Bronchial epithelial cell (primary cell): ENCODE data around the gene DENND5A. TPM values are rescaled to one million over a fixed set of nuclear protein-coding genes. Genes with fewer than 3 reads are reported as not detected.

Experiments
- DNase-seq: peaks from one replicate; pipeline ENCODE4 v3.0.0-alpha.2; 2010; ENCODE audit warnings: low read depth
- FAIRE-seq: peaks from 2 replicates; lab custom pipeline; 2011; peaks lifted over from hg19 to GRCh38; lab: Jason Lieb, UNC
- H3K27me3 ChIP-seq: 2 replicates; pipeline ENCODE4 v1.5.1; 2011; ENCODE audit warnings: low read length; ENCODE audit not compliant: control insufficient read depth, insufficient read depth
- H3K36me3 ChIP-seq: 2 replicates; pipeline ENCODE4 v1.5.1; 2011; ENCODE audit warnings: low read length; ENCODE audit not compliant: control insufficient read depth, insufficient read depth
- H3K4me3 ChIP-seq: 2 replicates; pipeline ENCODE4 v1.5.1; 2011; ENCODE audit warnings: mild to moderate bottlenecking, low read depth, low read length, control low read depth
- total RNA-seq: library from RNA; depleted of rRNA; stranded (reverse); fragments of >200 nt; gene quantifications from 2 replicates; pipeline ENCODE4 v1.2.1, GENCODE V29; 2014
- TF ChIP-seq, protein P1 (sequence below): IDR thresholded peaks from 2 replicates; pipeline ENCODE4 v1.5.1; 2011; ENCODE audit warnings: mild to moderate bottlenecking, moderate library complexity, low read length, control low read depth, inconsistent platforms; ENCODE audit not compliant: insufficient read depth, severe bottlenecking

Gene DENND5A
- total RNA-seq, 1 donor from 2014 or later = 22.6 TPM

GRCh38 chr11:9277176-9277575 is 12.0 kb upstream of the DENND5A start:
- no peak for FAIRE-seq
- no peaks in the 10 kb centered on the region for H3K36me3 ChIP-seq
- TF ChIP-seq, protein P1, sequence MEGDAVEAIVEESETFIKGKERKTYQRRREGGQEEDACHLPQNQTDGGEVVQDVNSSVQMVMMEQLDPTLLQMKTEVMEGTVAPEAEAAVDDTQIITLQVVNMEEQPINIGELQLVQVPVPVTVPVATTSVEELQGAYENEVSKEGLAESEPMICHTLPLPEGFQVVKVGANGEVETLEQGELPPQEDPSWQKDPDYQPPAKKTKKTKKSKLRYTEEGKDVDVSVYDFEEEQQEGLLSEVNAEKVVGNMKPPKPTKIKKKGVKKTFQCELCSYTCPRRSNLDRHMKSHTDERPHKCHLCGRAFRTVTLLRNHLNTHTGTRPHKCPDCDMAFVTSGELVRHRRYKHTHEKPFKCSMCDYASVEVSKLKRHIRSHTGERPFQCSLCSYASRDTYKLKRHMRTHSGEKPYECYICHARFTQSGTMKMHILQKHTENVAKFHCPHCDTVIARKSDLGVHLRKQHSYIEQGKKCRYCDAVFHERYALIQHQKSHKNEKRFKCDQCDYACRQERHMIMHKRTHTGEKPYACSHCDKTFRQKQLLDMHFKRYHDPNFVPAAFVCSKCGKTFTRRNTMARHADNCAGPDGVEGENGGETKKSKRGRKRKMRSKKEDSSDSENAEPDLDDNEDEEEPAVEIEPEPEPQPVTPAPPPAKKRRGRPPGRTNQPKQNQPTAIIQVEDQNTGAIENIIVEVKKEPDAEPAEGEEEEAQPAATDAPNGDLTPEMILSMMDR = no peak
- H3K27me3 ChIP-seq = no peaks in the 10 kb centered on the region
- H3K4me3 ChIP-seq = no peak overlapping the region
- no peak for DNase-seq

DNA sequence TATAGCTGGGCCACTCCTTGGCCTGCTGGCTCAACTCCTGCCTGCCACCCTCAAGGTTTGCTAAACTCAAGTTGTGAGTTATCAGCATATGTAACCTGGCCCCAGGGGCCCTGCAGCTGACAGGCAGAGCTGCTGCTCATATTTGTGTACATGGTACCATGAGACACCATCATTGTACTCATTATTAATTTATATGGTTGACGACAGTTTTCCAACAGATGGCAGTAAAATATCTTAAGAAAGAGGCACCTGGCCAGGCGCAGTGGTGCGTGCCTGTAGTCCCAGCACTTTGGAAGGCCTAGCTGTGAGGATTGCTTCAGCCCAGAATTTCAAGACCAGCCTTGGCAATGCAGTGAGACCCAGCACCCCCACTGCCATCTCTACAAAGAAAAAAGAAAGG is 11.4 kb upstream of the DENND5A start:
- TF ChIP-seq, protein P1 = no peak
- FAIRE-seq (no peak), DNase-seq (no peak)

GRCh38 chr11:9274499-9275258 is 9.5 kb upstream of the DENND5A start:
- DNase-seq (no peak), FAIRE-seq (no peak)
- Histone ChIP-seq H3K27me3 (no peaks in the 10 kb centered on the region), H3K36me3 (no peaks in the 10 kb centered on the region), H3K4me3 (no peak overlapping the region)
- TF ChIP-seq, protein P1 = no peak

More for the DNA sequence above, 11.4 kb upstream of the DENND5A start:
- no peaks in the 10 kb centered on the region for H3K27me3 ChIP-seq
- H3K4me3 ChIP-seq = no peak overlapping the region
- no peaks in the 10 kb centered on the region for H3K36me3 ChIP-seq

DNA sequence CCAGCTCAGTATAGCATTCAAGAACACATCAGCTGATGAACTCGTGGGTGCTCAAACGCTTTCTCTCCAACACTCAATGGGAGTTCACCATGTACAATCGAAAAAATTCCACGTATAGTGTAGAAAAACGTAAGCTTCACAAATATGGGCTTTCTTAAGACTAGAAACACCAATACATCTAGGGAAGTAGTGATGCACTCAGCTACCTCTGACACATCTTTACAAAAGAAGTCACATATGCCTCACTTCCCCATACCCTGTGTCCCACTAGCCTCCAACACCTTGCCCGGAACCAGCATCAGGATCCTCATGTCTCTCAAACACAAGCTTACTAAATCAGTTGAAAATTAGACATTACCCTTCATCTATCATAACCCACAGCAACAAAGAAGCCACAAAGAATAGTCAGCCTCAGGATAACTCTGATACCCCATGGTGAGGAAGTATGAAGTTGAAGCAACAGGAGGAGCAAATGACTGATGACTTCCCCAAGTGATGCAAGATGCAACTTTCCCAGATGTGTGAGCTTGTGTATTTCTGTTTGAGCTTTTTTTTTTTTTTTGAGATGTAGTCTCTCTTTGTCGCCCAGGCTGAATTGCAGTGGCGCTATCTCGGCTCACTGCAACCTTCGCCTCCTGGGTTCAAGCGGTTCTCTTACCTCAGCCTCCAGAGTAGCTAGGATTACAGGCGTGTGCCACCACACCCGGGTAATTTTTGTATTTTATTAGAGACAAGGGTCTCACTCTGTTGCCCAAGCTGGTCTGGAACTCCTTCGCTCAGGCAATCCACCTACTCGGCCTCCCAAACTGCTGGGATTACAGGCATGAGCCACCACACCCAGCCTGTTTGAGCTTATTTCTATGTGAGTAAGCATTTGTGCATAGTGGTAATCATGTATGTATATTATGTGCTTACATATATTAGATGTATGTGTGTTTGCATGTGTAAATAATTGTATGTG is 8.5 kb upstream of the DENND5A start:
- no peak overlapping the region for H3K4me3 ChIP-seq
- no peaks in the 10 kb centered on the region for H3K27me3 ChIP-seq
- no peaks in the 10 kb centered on the region for H3K36me3 ChIP-seq
- TF ChIP-seq, protein P1 = no peak
- FAIRE-seq (no peak), DNase-seq (peak; percentile 42)

- TF ChIP-seq, protein P1 = no peak
- DNase-seq = no peak
- FAIRE-seq = no peak
- H3K4me3 ChIP-seq = no peak overlapping the region
- H3K36me3 ChIP-seq = no peaks in the 10 kb centered on the region
- no peaks in the 10 kb centered on the region for H3K27me3 ChIP-seq
Observed at GRCh38 chr11:9269492-9270013, 4.4 kb upstream of the DENND5A start.
